ENCODE measurements around the gene AKAP8L.

DNA sequence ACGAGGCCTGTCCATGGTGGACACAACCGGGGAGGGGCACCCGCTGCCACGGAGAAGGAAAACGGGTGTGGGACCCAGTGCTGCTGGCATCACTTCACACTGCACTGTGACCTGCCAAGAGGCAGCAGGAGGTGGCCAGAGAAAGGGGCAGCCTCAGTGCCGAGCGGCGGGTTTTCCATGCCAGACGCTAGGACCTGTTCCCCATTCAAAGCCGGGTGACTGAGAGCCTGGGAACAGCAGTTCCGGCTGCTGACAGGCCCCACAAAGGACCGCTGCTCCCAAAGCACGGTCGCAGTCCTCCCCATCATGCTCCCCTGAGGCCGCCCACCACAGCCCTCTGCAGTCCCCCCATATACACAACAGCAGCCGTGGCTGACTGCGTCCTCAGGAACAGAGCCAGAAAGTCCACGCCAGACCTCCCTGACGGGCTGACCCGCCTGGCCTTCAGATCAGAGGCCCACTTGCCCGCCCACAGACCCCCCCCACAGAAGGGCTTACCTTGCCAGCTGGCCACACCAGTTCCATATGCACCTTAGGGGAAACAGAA, 44.6 kb downstream of the AKAP8L start:
- TF ChIP-seq, protein P1, sequence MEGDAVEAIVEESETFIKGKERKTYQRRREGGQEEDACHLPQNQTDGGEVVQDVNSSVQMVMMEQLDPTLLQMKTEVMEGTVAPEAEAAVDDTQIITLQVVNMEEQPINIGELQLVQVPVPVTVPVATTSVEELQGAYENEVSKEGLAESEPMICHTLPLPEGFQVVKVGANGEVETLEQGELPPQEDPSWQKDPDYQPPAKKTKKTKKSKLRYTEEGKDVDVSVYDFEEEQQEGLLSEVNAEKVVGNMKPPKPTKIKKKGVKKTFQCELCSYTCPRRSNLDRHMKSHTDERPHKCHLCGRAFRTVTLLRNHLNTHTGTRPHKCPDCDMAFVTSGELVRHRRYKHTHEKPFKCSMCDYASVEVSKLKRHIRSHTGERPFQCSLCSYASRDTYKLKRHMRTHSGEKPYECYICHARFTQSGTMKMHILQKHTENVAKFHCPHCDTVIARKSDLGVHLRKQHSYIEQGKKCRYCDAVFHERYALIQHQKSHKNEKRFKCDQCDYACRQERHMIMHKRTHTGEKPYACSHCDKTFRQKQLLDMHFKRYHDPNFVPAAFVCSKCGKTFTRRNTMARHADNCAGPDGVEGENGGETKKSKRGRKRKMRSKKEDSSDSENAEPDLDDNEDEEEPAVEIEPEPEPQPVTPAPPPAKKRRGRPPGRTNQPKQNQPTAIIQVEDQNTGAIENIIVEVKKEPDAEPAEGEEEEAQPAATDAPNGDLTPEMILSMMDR (IDR thresholded peaks at IDR 0.05 in 2 of 3, conservative IDR thresholded peaks at IDR 0.05 in 1 of 3; ENCODE audit: control insufficient read depth in 2 of 3, extremely low read depth in 1 of 3, insufficient read depth in 1 of 3, low read depth in 3 of 3, low read length in 3 of 3) = no peak
- TF ChIP-seq RFX5 (IDR thresholded peaks at IDR 0.05; ENCODE audit: low read depth, low read length) (no peak), ZZZ3 (IDR thresholded peaks at IDR 0.05; ENCODE audit: control insufficient read depth, insufficient read length, low read depth) (no peak), ZNF274 (IDR thresholded peaks at IDR 0.05; ENCODE audit: insufficient read depth, insufficient read length) (no peak), RB1 (IDR thresholded peaks at IDR 0.05; ENCODE audit: borderline replicate concordance) (no peak)
